D341Med (cell line): ENCODE data around the gene KIF1A.
"Not testable (repeated sequence)": the region's sequence is repeated elsewhere in the genome, so short reads cannot be mapped to it uniquely, and the experiment has no call there.

ENCODE experiments used
- DNase-seq: peaks from one replicate; pipeline ENCODE4 v3.0.0; 2012; ENCODE audit warnings: low spot score

KIF1A gene

GRCh38 chr2:240787521-240788472 is 32.2 kb downstream of the KIF1A start:
- no peak for DNase-seq

GRCh38 chr2:240786871-240787311 is 33.1 kb downstream of the KIF1A start:
- DNase-seq: no peak

- DNase-seq: no peak
These were observed 33.6 kb downstream of the KIF1A start for GRCh38 chr2:240786355-240786841.

- no peak for DNase-seq
These were observed 34.3 kb downstream of the KIF1A start for GRCh38 chr2:240785424-240786335.

- DNase-seq: no peak
These were observed 35.2 kb downstream of the KIF1A start for GRCh38 chr2:240784629-240785423.

GRCh38 chr2:240783819-240784621 is 36.0 kb downstream of the KIF1A start:
- DNase-seq: no peak

- no peak for DNase-seq
These were observed 36.9 kb downstream of the KIF1A start for GRCh38 chr2:240782886-240783818.

- no peak for DNase-seq
These were observed 37.7 kb downstream of the KIF1A start for GRCh38 chr2:240782221-240782885.

- no peak for DNase-seq
These were observed 38.4 kb downstream of the KIF1A start for GRCh38 chr2:240781471-240782220.

- no peak for DNase-seq
These were observed 39.9 kb downstream of the KIF1A start for GRCh38 chr2:240780023-240780700.

- not testable (repeated sequence) for DNase-seq
These were observed 40.7 kb downstream of the KIF1A start for GRCh38 chr2:240779250-240779832.

- DNase-seq: no peak
These were observed 41.6 kb downstream of the KIF1A start for GRCh38 chr2:240778426-240778825.

- DNase-seq: no peak
These were observed 42.4 kb downstream of the KIF1A start for GRCh38 chr2:240777456-240778212.

GRCh38 chr2:240775905-240776304 is 44.1 kb downstream of the KIF1A start:
- no peak for DNase-seq

- no peak for DNase-seq
These were observed 45.2 kb downstream of the KIF1A start for GRCh38 chr2:240774856-240775255.

GRCh38 chr2:240769096-240769495 is 50.9 kb downstream of the KIF1A start:
- no peak for DNase-seq

- no peak for DNase-seq
These were observed 51.8 kb downstream of the KIF1A start for GRCh38 chr2:240768216-240768615.
